Thyroid gland (tissue), 4 donors: ENCODE measurements around the gene DDHD1.

Experiments
- POLR2A ChIP-seq, 2 donors: fragments of 450-650 bp; IDR thresholded peaks; one replicate each; pipeline ENCODE4 v1.6.1; 2017; ENCODE audit warnings: antibody characterized with exemption in 2 of 2, mild to moderate bottlenecking in 2 of 2, moderate library complexity in 1 of 2
- TF ChIP-seq, protein P1 (sequence below), 6 experiments: fragments of 200-600 bp in 3 of 6; fragments of 450-650 bp in 3 of 6; sonication (generic) in 3 of 6; IDR thresholded peaks; one replicate each; pipeline ENCODE4 v1.5.1; 2016 to 2019; ENCODE audit warnings: antibody characterized with exemption in 6 of 6, mild to moderate bottlenecking in 2 of 6, inconsistent platforms in 1 of 6, moderate library complexity in 1 of 6

DNA sequence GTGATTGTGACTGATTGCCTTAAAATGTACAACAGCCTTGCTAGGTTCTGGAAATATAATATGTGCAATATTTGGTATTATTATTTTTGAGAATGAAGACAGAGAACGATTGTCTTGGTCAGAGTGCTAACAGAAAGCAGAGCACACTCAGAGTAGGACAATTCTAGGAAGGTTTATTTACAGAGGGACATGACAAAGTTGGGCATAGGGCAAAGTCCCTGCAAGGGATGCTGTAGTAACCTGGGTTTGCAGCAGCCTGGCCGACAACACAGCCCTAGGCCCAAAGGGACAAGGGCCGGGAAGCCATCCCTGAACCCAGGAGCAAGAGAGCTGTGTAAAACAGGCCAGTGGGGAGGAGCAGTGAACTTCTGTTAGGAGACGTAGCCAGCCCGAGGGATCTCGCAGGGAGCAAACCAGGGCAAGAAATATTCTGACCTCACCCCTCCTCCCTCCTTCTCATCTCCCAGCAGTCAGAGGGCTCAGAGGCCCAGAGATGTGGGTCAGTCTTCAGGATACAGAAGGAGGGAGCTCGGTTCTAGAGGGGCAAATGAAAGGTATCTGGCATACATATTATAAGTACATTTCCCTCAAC, 151.2 kb downstream of the DDHD1 start:
- TF ChIP-seq, protein P1, sequence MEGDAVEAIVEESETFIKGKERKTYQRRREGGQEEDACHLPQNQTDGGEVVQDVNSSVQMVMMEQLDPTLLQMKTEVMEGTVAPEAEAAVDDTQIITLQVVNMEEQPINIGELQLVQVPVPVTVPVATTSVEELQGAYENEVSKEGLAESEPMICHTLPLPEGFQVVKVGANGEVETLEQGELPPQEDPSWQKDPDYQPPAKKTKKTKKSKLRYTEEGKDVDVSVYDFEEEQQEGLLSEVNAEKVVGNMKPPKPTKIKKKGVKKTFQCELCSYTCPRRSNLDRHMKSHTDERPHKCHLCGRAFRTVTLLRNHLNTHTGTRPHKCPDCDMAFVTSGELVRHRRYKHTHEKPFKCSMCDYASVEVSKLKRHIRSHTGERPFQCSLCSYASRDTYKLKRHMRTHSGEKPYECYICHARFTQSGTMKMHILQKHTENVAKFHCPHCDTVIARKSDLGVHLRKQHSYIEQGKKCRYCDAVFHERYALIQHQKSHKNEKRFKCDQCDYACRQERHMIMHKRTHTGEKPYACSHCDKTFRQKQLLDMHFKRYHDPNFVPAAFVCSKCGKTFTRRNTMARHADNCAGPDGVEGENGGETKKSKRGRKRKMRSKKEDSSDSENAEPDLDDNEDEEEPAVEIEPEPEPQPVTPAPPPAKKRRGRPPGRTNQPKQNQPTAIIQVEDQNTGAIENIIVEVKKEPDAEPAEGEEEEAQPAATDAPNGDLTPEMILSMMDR (IDR thresholded peaks at IDR 0.05), result no peak
- TF ChIP-seq POLR2A (IDR thresholded peaks at IDR 0.05), result no peak
